ENCODE measurements around the gene SLC25A6.

Gene SLC25A6

GRCh38 chrX:1361275-1361674 lies 30.6 kb downstream of the SLC25A6 start:
- no peak overlapping the region for H3K4me3 ChIP-seq (ENCODE audit: low read depth, low read length, poor library complexity, severe bottlenecking)
- H3K36me3 ChIP-seq (ENCODE audit: insufficient read depth, low read length), result no peaks in the 10 kb centered on the region
- H2AFZ ChIP-seq (ENCODE audit: low read length), result no peak overlapping the region
- H4K20me1 ChIP-seq (ENCODE audit: insufficient read depth, low read length), result no peaks in the 10 kb centered on the region
- no peaks in the 10 kb centered on the region for H3K79me2 ChIP-seq (ENCODE audit: insufficient read depth, low read length)
- H3F3A ChIP-seq (ENCODE audit: insufficient read depth, low read length), result no peaks in the 10 kb centered on the region
- no peaks in the 10 kb centered on the region for H3K27me3 ChIP-seq (ENCODE audit: insufficient read depth, low read length)
- no peak for TF ChIP-seq CTCF (IDR thresholded peaks at IDR 0.05; ENCODE audit: low read length)
- TF ChIP-seq EZH2 (IDR thresholded peaks at IDR 0.05; ENCODE audit: borderline replicate concordance, low read length), result no peak
- H3K4me2 ChIP-seq (ENCODE audit: low read length), result no peak overlapping the region
- no peak overlapping the region for H3K27ac ChIP-seq (ENCODE audit: low read depth, low read length, poor library complexity, severe bottlenecking)
- no peaks in the 10 kb centered on the region for H3K4me1 ChIP-seq (ENCODE audit: insufficient read depth, low read length, severe bottlenecking)
- no peak overlapping the region for H3K9ac ChIP-seq (ENCODE audit: low read length)
- H3K9me3 ChIP-seq (ENCODE audit: low read length), result no peaks in the 10 kb centered on the region
- no peaks in the 10 kb centered on the region for H3K9me2 ChIP-seq (ENCODE audit: low read depth, low read length)

- H3K4me2 ChIP-seq (ENCODE audit: low read length), result no peak overlapping the region
- H3K9me3 ChIP-seq (ENCODE audit: low read length), result no peaks in the 10 kb centered on the region
- H3K9ac ChIP-seq (ENCODE audit: low read length), result no peak overlapping the region
- H2AFZ ChIP-seq (ENCODE audit: low read length), result no peak overlapping the region
- TF ChIP-seq EZH2 (IDR thresholded peaks at IDR 0.05; ENCODE audit: borderline replicate concordance, low read length) (no peak), CTCF (IDR thresholded peaks at IDR 0.05; ENCODE audit: low read length) (no peak)
- no peak overlapping the region for H3K4me3 ChIP-seq (ENCODE audit: low read depth, low read length, poor library complexity, severe bottlenecking)
- H3K4me1 ChIP-seq (ENCODE audit: insufficient read depth, low read length, severe bottlenecking), result no peaks in the 10 kb centered on the region
- H3K79me2 ChIP-seq (ENCODE audit: insufficient read depth, low read length), result no peaks in the 10 kb centered on the region
- no peaks in the 10 kb centered on the region for H3K27me3 ChIP-seq (ENCODE audit: insufficient read depth, low read length)
- H3K9me2 ChIP-seq (ENCODE audit: low read depth, low read length), result no peaks in the 10 kb centered on the region
- no peaks in the 10 kb centered on the region for H3F3A ChIP-seq (ENCODE audit: insufficient read depth, low read length)
- H3K27ac ChIP-seq (ENCODE audit: low read depth, low read length, poor library complexity, severe bottlenecking), result no peak overlapping the region
- H4K20me1 ChIP-seq (ENCODE audit: insufficient read depth, low read length), result no peaks in the 10 kb centered on the region
- H3K36me3 ChIP-seq (ENCODE audit: insufficient read depth, low read length), result no peaks in the 10 kb centered on the region
These were observed 31.7 kb downstream of the SLC25A6 start for GRCh38 chrX:1360171-1360570.

- Histone ChIP-seq H3K4me3 (ENCODE audit: low read depth, low read length, poor library complexity, severe bottlenecking) (no peak overlapping the region), H3K79me2 (ENCODE audit: insufficient read depth, low read length) (no peaks in the 10 kb centered on the region), H4K20me1 (ENCODE audit: insufficient read depth, low read length) (no peaks in the 10 kb centered on the region), H3K36me3 (ENCODE audit: insufficient read depth, low read length) (no peaks in the 10 kb centered on the region), H3K4me2 (ENCODE audit: low read length) (no peak overlapping the region), H3K9ac (ENCODE audit: low read length) (no peak overlapping the region), H3K9me2 (ENCODE audit: low read depth, low read length) (no peaks in the 10 kb centered on the region), H3K27me3 (ENCODE audit: insufficient read depth, low read length) (no peaks in the 10 kb centered on the region), H3K4me1 (ENCODE audit: insufficient read depth, low read length, severe bottlenecking) (no peaks in the 10 kb centered on the region), H3K9me3 (ENCODE audit: low read length) (no peaks in the 10 kb centered on the region), H2AFZ (ENCODE audit: low read length) (no peak overlapping the region), H3K27ac (ENCODE audit: low read depth, low read length, poor library complexity, severe bottlenecking) (no peak overlapping the region), H3F3A (ENCODE audit: insufficient read depth, low read length) (no peaks in the 10 kb centered on the region)
- TF ChIP-seq EZH2 (IDR thresholded peaks at IDR 0.05; ENCODE audit: borderline replicate concordance, low read length), result no peak
- TF ChIP-seq CTCF (IDR thresholded peaks at IDR 0.05; ENCODE audit: low read length), result no peak
These were observed 32.4 kb downstream of the SLC25A6 start for GRCh38 chrX:1359477-1359873.

Measured in OCI-LY1 (cell line).